PC-9 (cell line): ENCODE measurements around the gene MYH6. TPM values are rescaled to one million over a fixed set of nuclear protein-coding genes. Genes with fewer than 3 reads are reported as not detected.

Source experiments
- BruUV-seq: library from RNA; stranded (reverse); fragments of 400-500 nt; replicated peaks from 2 replicates; lab custom pipeline; 2021; lab: Mats Ljungman, UMichigan
- CTCF ChIA-PET: fragments of 300-600 bp; sonication (Branson Sonifier 250); formaldehyde crosslinking; loops from one replicate; lab custom pipeline; 2022; ENCODE audit warnings: antibody characterized with exemption; lab: Charles Lee
- POLR2A ChIA-PET: fragments of 300-600 bp; sonication (Branson Sonifier 250); formaldehyde crosslinking; loops from one replicate; lab custom pipeline; 2022; ENCODE audit warnings: antibody characterized with exemption; ENCODE audit not compliant: unreplicated experiment; lab: Charles Lee
- DNase-seq, 2 experiments: peaks; one replicate each; pipeline versions ENCODE4 v3.0.0 to v3.0.0-alpha.2; 2015 to 2022; ENCODE audit warnings: mixed read lengths in 1 of 2
- H2AFZ ChIP-seq: fragments of 200-600 bp; sonication (generic); 2 replicates; pipeline ENCODE4 v1.8.1; 2017; ENCODE audit warnings: antibody characterized with exemption
- H3F3A ChIP-seq: fragments of 200-600 bp; sonication (generic); 2 replicates; pipeline ENCODE4 v1.8.1; 2017; ENCODE audit warnings: antibody characterized with exemption, mild to moderate bottlenecking, low read depth; ENCODE audit not compliant: insufficient read depth
- H3K27ac ChIP-seq: fragments of 200-600 bp; sonication (generic); 2 replicates; pipeline ENCODE4 v1.6.1; 2016; ENCODE audit warnings: mixed run types
- H3K27me3 ChIP-seq: fragments of 200-600 bp; sonication (generic); 2 replicates; pipeline ENCODE4 v1.6.1; 2016; ENCODE audit warnings: low read depth, mixed run types; ENCODE audit not compliant: insufficient read depth
- H3K36me3 ChIP-seq: fragments of 200-600 bp; sonication (generic); 2 replicates; pipeline ENCODE4 v1.6.1; 2016; ENCODE audit warnings: low read depth, mixed run types
- H3K4me1 ChIP-seq: fragments of 200-600 bp; sonication (generic); replicated peaks from 2 replicates; pipeline ENCODE4 v1.6.1; 2016; ENCODE audit warnings: mixed run types; ENCODE audit not compliant: insufficient read depth
- H3K4me2 ChIP-seq: fragments of 200-600 bp; sonication (generic); 2 replicates; pipeline ENCODE4 v1.6.1; 2017; ENCODE audit warnings: mixed run types
- H3K4me3 ChIP-seq: fragments of 200-600 bp; sonication (generic); 2 replicates; pipeline ENCODE4 v1.6.1; 2016; ENCODE audit warnings: mixed run types
- H3K79me2 ChIP-seq: fragments of 200-600 bp; sonication (generic); 2 replicates; pipeline ENCODE4 v1.6.1; 2017; ENCODE audit warnings: low read depth, mixed run types
- H3K9me2 ChIP-seq: fragments of 200-600 bp; sonication (generic); 2 replicates; pipeline ENCODE4 v1.8.1; 2017; ENCODE audit warnings: mild to moderate bottlenecking; ENCODE audit not compliant: insufficient read depth
- H3K9me3 ChIP-seq: fragments of 200-600 bp; sonication (generic); 2 replicates; pipeline ENCODE4 v1.8.1; 2016; ENCODE audit warnings: low read depth; ENCODE audit not compliant: insufficient read depth
- H4K20me1 ChIP-seq: fragments of 200-600 bp; sonication (generic); 2 replicates; pipeline ENCODE4 v1.8.1; 2017; ENCODE audit not compliant: insufficient read depth
- CTCF ChIP-seq: fragments of 200-600 bp; sonication (generic); conservative IDR thresholded peaks from 2 replicates; pipeline ENCODE4 v1.6.1; 2017; ENCODE audit warnings: mixed run types, antibody characterized with exemption, mild to moderate bottlenecking, moderate library complexity
- EZH2 ChIP-seq: fragments of 200-600 bp; sonication (generic); IDR thresholded peaks from 2 replicates; pipeline ENCODE4 v1.8.0; 2017; ENCODE audit warnings: antibody characterized with exemption, low read depth
- intact Hi-C: fragments of 100-400 bp; cut with micrococcal nuclease; formaldehyde crosslinking; loops from one replicate; pipeline ENCODE4 v1.10.0; 2022; ENCODE audit not compliant: unreplicated experiment
- total RNA-seq: library from RNA; stranded (reverse); gene quantifications from 2 replicates; pipeline ENCODE4 v1.2.3, GENCODE V29; 2021

MYH6 gene
- total RNA-seq, 1 experiment from 2014 or later: not detected

- no TSS peak for BruUV-seq
- H3K4me1 ChIP-seq: no peaks in the 10 kb centered on the region
- no peak for DNase-seq
- ChIA-PET POLR2A (no interaction called here), CTCF (no interaction called here)
- no peaks in the 10 kb centered on the region for H3K79me2 ChIP-seq
- H3K27me3 ChIP-seq: peaks cover 87% of the 10 kb centered on the region
- no peaks in the 10 kb centered on the region for H3K36me3 ChIP-seq
- H4K20me1 ChIP-seq: no peaks in the 10 kb centered on the region
- intact Hi-C loops: no loop called here
- TF ChIP-seq CTCF: no peak
- TF ChIP-seq EZH2: no peak
- H3K9me3 ChIP-seq: no peaks in the 10 kb centered on the region
- no peaks in the 10 kb centered on the region for H3K9me2 ChIP-seq
- H2AFZ ChIP-seq: no peak overlapping the region
- H3K4me2 ChIP-seq: no peak overlapping the region
- H3K4me3 ChIP-seq: no peak overlapping the region
- H3K27ac ChIP-seq: no peak overlapping the region
- no peaks in the 10 kb centered on the region for H3F3A ChIP-seq
Observed at GRCh38 chr14:23431486-23431885, 23.4 kb upstream of the MYH6 start.

- ChIA-PET POLR2A (no interaction called here), CTCF (no interaction called here)
- H3K36me3 ChIP-seq: no peaks in the 10 kb centered on the region
- no peak overlapping the region for H3K4me3 ChIP-seq
- no peak for DNase-seq
- TF ChIP-seq CTCF (no peak), EZH2 (no peak)
- no peak overlapping the region for H3K27ac ChIP-seq
- intact Hi-C loops: no loop called here
- no peaks in the 10 kb centered on the region for H4K20me1 ChIP-seq
- H3K4me2 ChIP-seq: no peak overlapping the region
- H3K79me2 ChIP-seq: no peaks in the 10 kb centered on the region
- H2AFZ ChIP-seq: no peak overlapping the region
- no peaks in the 10 kb centered on the region for H3K4me1 ChIP-seq
- H3K27me3 ChIP-seq: peaks cover 80% of the 10 kb centered on the region
- no peaks in the 10 kb centered on the region for H3K9me3 ChIP-seq
- no peaks in the 10 kb centered on the region for H3K9me2 ChIP-seq
- BruUV-seq: no TSS peak
- no peaks in the 10 kb centered on the region for H3F3A ChIP-seq
Observed at GRCh38 chr14:23430723-23431085, 22.6 kb upstream of the MYH6 start.

- no TSS peak for BruUV-seq
- intact Hi-C loops: no loop called here
- no peak for TF ChIP-seq EZH2
- H3K79me2 ChIP-seq: no peaks in the 10 kb centered on the region
- ChIA-PET POLR2A (no interaction called here), CTCF (no interaction called here)
- H3K27me3 ChIP-seq: peaks cover 77% of the 10 kb centered on the region
- no peak overlapping the region for H3K4me3 ChIP-seq
- H3F3A ChIP-seq: no peaks in the 10 kb centered on the region
- no peaks in the 10 kb centered on the region for H3K9me3 ChIP-seq
- H3K4me2 ChIP-seq: no peak overlapping the region
- DNase-seq: no peak
- no peak overlapping the region for H3K27ac ChIP-seq
- H3K36me3 ChIP-seq: no peaks in the 10 kb centered on the region
- no peaks in the 10 kb centered on the region for H3K9me2 ChIP-seq
- H4K20me1 ChIP-seq: no peaks in the 10 kb centered on the region
- no peaks in the 10 kb centered on the region for H3K4me1 ChIP-seq
- H2AFZ ChIP-seq: no peak overlapping the region
Observed at GRCh38 chr14:23430016-23430722, 22.1 kb upstream of the MYH6 start.
